ENCODE results near the gene STK16. TPM values are rescaled to one million over a fixed set of nuclear protein-coding genes. Genes with fewer than 3 reads are reported as not detected.
A peak's percentile ranks its signal among the peaks of the same experiment; 100 is the strongest.
"Not testable (repeated sequence)": the region's sequence is repeated elsewhere in the genome, so short reads cannot be mapped to it uniquely, and the experiment has no call there.

The STK16 gene
- total RNA-seq, 4 donors from 2014 or later = 18.7 to 44.8 (median 28.2) TPM

DNA sequence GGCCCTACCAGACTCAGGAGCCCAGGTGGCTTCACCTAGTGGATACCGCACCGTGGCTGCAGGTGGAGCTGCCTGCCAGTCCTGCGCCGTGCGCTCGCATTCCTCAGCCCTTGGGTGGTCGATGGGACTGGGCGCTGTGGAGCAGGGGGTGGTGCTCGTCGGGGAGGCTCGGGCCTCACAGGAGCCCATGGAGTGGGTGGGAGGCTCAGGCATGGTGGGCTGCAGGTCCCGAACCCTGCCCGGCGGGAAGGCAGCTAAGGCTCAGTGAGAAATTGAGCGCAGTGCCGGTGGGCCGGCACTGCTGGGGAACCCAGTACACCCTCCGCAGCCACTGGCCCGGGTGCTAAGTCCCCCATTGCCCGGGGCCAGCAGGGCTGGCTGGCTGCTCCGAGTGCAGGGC is 43.9 kb upstream of the STK16 start:
- DNase-seq; in situ Hi-C loops (cut with MboI; ENCODE audit: low pct_ligation_motif_present in 1 of 4, low pct_unique_long_range_greater_than_20kb in 1 of 4, low sequenced_read_pairs in 3 of 4); H3K36me3 ChIP-seq; H3K9me3 ChIP-seq; H3K27me3 ChIP-seq; H3K4me3 ChIP-seq; H3K27ac ChIP-seq; H3K4me1 ChIP-seq; intact Hi-C loops (cut with DNase I; ENCODE audit: low total_unique reads): not testable (repeated sequence)
- 89% methylated on average over 21 of the region's 21 CpGs; no CpG with 5 or more reads in 1 of the 2 donors for WGBS, 2 donors (ENCODE audit: low coverage in 1 of 2)

DNA sequence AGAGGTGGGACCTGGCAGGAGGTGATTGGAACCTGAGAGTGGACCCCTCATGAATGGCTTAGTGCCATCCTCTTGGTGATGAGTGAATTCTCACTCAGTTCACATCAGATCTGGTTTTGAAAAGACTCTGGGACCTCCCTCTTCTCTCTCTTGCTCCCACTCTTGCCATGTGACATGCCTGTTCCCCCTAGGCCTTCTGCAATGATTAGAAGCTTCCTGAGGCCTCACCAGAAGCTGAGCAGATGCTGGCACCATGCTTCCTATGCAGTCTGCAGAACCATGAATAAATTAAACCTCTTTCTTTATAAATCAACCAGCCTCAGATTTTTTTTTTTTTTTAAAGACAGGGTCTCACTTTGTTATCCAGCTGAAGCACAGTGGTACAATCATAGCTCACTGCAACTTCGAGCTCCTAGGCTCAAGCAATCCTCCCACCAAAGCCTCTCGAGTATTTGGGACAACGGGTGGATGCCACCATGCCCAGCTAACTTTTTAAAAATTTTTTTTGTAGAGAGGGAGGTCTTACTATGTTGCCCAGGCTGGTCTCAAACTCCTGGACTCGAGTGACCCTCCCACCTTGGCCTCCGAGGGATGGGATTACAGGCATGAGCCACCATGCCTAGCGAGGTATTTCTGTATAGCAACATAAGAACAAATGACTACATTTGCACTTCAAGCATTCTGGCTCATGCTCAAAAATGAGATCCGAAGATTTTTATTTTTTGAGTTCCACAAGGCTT is 40.7 kb upstream of the STK16 start:
- Histone ChIP-seq H3K4me1 (peaks cover 7 to 21% (median 20%) of the 10 kb centered on the region in 4 donors), H3K27me3 (no peaks in the 10 kb centered on the region), H3K27ac (no peak overlapping the region), H3K36me3 (no peaks in the 10 kb centered on the region), H3K4me3 (no peak overlapping the region), H3K9me3 (no peaks in the 10 kb centered on the region)
- in situ Hi-C loops (cut with MboI; ENCODE audit: low pct_ligation_motif_present in 1 of 4, low pct_unique_long_range_greater_than_20kb in 1 of 4, low sequenced_read_pairs in 3 of 4) = loop anchor here in 1 of 4 donors (5.0 kb wide), 1 partner anchor 32 kb away; the partner anchor contains the start of gene SLC23A3
- WGBS, 2 donors (ENCODE audit: low coverage in 1 of 2) = 93% methylated on average over 6 to 7 of the region's 7 CpGs
- no peak for DNase-seq
- no peak for TF ChIP-seq POLR2A (IDR thresholded peaks at IDR 0.05)
- TF ChIP-seq, protein P1, sequence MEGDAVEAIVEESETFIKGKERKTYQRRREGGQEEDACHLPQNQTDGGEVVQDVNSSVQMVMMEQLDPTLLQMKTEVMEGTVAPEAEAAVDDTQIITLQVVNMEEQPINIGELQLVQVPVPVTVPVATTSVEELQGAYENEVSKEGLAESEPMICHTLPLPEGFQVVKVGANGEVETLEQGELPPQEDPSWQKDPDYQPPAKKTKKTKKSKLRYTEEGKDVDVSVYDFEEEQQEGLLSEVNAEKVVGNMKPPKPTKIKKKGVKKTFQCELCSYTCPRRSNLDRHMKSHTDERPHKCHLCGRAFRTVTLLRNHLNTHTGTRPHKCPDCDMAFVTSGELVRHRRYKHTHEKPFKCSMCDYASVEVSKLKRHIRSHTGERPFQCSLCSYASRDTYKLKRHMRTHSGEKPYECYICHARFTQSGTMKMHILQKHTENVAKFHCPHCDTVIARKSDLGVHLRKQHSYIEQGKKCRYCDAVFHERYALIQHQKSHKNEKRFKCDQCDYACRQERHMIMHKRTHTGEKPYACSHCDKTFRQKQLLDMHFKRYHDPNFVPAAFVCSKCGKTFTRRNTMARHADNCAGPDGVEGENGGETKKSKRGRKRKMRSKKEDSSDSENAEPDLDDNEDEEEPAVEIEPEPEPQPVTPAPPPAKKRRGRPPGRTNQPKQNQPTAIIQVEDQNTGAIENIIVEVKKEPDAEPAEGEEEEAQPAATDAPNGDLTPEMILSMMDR (IDR thresholded peaks at IDR 0.05) = no peak
- no peak for TF ChIP-seq EP300 (IDR thresholded peaks at IDR 0.05; ENCODE audit: low read depth)
- intact Hi-C loops (cut with DNase I; ENCODE audit: low total_unique reads) = no loop called here

DNA sequence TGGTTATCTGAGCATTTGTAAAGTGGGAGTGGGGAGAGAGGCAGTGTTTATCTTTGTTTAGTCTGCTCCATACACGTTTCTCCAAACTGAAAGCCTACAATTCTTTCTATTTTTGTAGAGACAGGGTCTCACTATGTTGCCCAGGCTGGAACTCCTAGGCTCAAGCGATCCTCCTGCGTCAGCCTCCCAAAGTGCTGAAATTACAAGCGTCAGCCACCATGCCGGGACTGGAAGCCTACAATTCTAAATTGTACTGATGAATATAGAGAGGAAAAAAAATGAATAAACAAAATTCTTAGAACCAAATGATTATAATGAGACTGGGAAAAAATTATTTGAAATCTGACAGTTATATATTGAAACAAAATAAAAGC is 40.1 kb upstream of the STK16 start:
- intact Hi-C loops (cut with DNase I; ENCODE audit: low total_unique reads) = no loop called here

DNA sequence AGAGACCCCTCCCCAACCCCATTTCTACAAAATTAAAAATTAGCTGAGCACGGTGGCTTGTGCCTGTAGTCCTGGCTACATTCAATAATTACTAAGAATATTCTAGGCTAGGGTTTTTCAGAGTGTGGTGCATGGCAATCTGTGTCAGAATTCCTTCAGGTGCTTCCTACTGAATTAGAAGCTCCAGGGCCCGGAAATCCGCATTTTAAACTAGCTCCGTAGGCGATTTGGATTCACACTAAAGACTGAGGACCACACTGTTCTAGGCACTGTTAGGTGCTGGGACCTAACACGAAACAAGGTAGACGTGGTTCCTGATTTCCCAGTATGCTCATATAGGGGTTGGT is 39.3 kb upstream of the STK16 start:
- in situ Hi-C loops (cut with MboI; ENCODE audit: low pct_ligation_motif_present in 1 of 4, low pct_unique_long_range_greater_than_20kb in 1 of 4, low sequenced_read_pairs in 3 of 4) (loop anchor here in 1 of 4 donors (5.0 kb wide), 1 partner anchor 34 kb away; the partner anchor contains the start of gene SLC23A3), intact Hi-C loops (cut with DNase I; ENCODE audit: low total_unique reads) (no loop called here)
- peak overlapping the region; percentile 2 to 76 (median 71) for H3K4me3 ChIP-seq
- peak overlapping the region; percentile 93 to 99 (median 96) for H3K27ac ChIP-seq
- TF ChIP-seq, protein P1 (IDR thresholded peaks at IDR 0.05) = no peak
- TF ChIP-seq EP300 (IDR thresholded peaks at IDR 0.05; ENCODE audit: low read depth) = no peak
- TF ChIP-seq POLR2A (IDR thresholded peaks at IDR 0.05) = no peak
- TF ChIP-seq POLR2AphosphoS5 (IDR thresholded peaks at IDR 0.05) = no peak
- no peaks in the 10 kb centered on the region for H3K9me3 ChIP-seq
- peaks cover 7 to 21% (median 20%) of the 10 kb centered on the region in 4 donors for H3K4me1 ChIP-seq
- no peak for DNase-seq
- H3K27me3 ChIP-seq = no peaks in the 10 kb centered on the region
- no peaks in the 10 kb centered on the region for H3K36me3 ChIP-seq
- 14 to 50% methylated on average over 1 to 7 of the region's 7 CpGs for WGBS, 2 donors (ENCODE audit: low coverage in 1 of 2)

More for the DNA sequence above, 40.1 kb upstream of the STK16 start:
- H3K27ac ChIP-seq = no peak overlapping the region
- 83 to 85% methylated on average over 5 of the region's 5 CpGs for WGBS, 2 donors (ENCODE audit: low coverage in 1 of 2)
- H3K36me3 ChIP-seq = no peaks in the 10 kb centered on the region
- no peaks in the 10 kb centered on the region for H3K9me3 ChIP-seq
- H3K4me1 ChIP-seq = peaks cover 7 to 21% (median 20%) of the 10 kb centered on the region in 4 donors
- H3K4me3 ChIP-seq = no peak overlapping the region
- no peak for TF ChIP-seq POLR2AphosphoS5 (IDR thresholded peaks at IDR 0.05)
- no peak for TF ChIP-seq POLR2A (IDR thresholded peaks at IDR 0.05)
- TF ChIP-seq, protein P1 (IDR thresholded peaks at IDR 0.05) = no peak
- no peak for TF ChIP-seq EP300 (IDR thresholded peaks at IDR 0.05; ENCODE audit: low read depth)
- in situ Hi-C loops (cut with MboI; ENCODE audit: low pct_ligation_motif_present in 1 of 4, low pct_unique_long_range_greater_than_20kb in 1 of 4, low sequenced_read_pairs in 3 of 4) = loop anchor here in 1 of 4 donors (5.0 kb wide), 1 partner anchor 33 kb away; the partner anchor contains the start of gene SLC23A3
- no peaks in the 10 kb centered on the region for H3K27me3 ChIP-seq
- DNase-seq = no peak

All from transverse colon (tissue), 4 donors.